Panc1 (cell line): ENCODE data around the gene LCE3E. TPM values are rescaled to one million over a fixed set of nuclear protein-coding genes. Genes with fewer than 3 reads are reported as not detected.

Experiments used
- total RNA-seq: library from RNA; stranded (reverse); gene quantifications from one replicate; pipeline ENCODE4 v1.2.1, GENCODE V29; 2021; ENCODE audit not compliant: unreplicated experiment

The LCE3E gene
- total RNA-seq, 1 experiment from 2014 or later, result not detected

Other genes with a start within 250 kb of the LCE3E start
- not detected for gene FLG, start 241.5 kb downstream of the LCE3E start, total RNA-seq
- not detected for gene FLG2, start 206.8 kb downstream of the LCE3E start, total RNA-seq
- not detected for gene CRNN, start 152.5 kb downstream of the LCE3E start, total RNA-seq
- gene LCE5A, start 56.0 kb downstream of the LCE3E start, total RNA-seq, result not detected
- not detected for gene CRCT1, start 52.3 kb downstream of the LCE3E start, total RNA-seq
- not detected for gene LCE3D, start 13.7 kb upstream of the LCE3E start, total RNA-seq
- not detected for gene LCE3C, start 33.5 kb upstream of the LCE3E start, total RNA-seq
- gene LCE3B, start 47.0 kb upstream of the LCE3E start, total RNA-seq, result not detected
- gene LCE3A, start 56.3 kb upstream of the LCE3E start, total RNA-seq, result not detected
- not detected for gene LCE2D, start 96.6 kb upstream of the LCE3E start, total RNA-seq
- not detected for gene LCE2C, start 108.5 kb upstream of the LCE3E start, total RNA-seq
- not detected for gene LCE2B, start 119.3 kb upstream of the LCE3E start, total RNA-seq
- not detected for gene LCE2A, start 131.6 kb upstream of the LCE3E start, total RNA-seq
- not detected for gene LCE4A, start 141.4 kb upstream of the LCE3E start, total RNA-seq
- not detected for gene KPRP, start 191.2 kb upstream of the LCE3E start, total RNA-seq
- not detected for gene LCE1F, start 208.4 kb upstream of the LCE3E start, total RNA-seq
- not detected for gene LCE1E, start 219.5 kb upstream of the LCE3E start, total RNA-seq
- gene LCE1D, start 229.9 kb upstream of the LCE3E start, total RNA-seq, result not detected
- gene LCE1C, start 239.9 kb upstream of the LCE3E start, total RNA-seq, result not detected
- gene LCE1B, start 245.2 kb upstream of the LCE3E start, total RNA-seq, result not detected